ENCODE measurements around the gene IGFBP3. TPM values are rescaled to one million over a fixed set of nuclear protein-coding genes. Genes with fewer than 3 reads are reported as not detected.

Gene IGFBP3
- total RNA-seq, 1 donor from 2014 or later, result 763 TPM

GRCh38 chr7:45930967-45931366 is 9.9 kb upstream of the IGFBP3 start:
- Histone ChIP-seq H3K4me1 (no peaks in the 10 kb centered on the region), H3K27ac (no peak overlapping the region), H3K36me3 (no peaks in the 10 kb centered on the region), H3K27me3 (no peaks in the 10 kb centered on the region), H3K9me3 (peaks cover 0 to 7% of the 10 kb centered on the region in 2 donors), H3K4me3 (no peak overlapping the region)
- intact Hi-C loops (cut with DNase I), result no loop called here
- no peak for TF ChIP-seq CTCF (IDR thresholded peaks at IDR 0.05)
- no peak for DNase-seq (ENCODE audit: low spot score in 2 of 2)

- H3K27me3 ChIP-seq, result no peaks in the 10 kb centered on the region
- no peak overlapping the region for H3K27ac ChIP-seq
- intact Hi-C loops (cut with DNase I), result loop anchor here (10.0 kb wide), 1 partner anchor 827 kb away; no protein-coding TSS in a partner anchor
- H3K36me3 ChIP-seq, result no peaks in the 10 kb centered on the region
- H3K9me3 ChIP-seq, result peaks cover 0 to 7% of the 10 kb centered on the region in 2 donors
- no peak for TF ChIP-seq CTCF (IDR thresholded peaks at IDR 0.05)
- DNase-seq (ENCODE audit: low spot score in 2 of 2), result no peak
- peaks cover 0 to 15% of the 10 kb centered on the region in 2 donors for H3K4me1 ChIP-seq
- H3K4me3 ChIP-seq, result no peak overlapping the region
Measured at GRCh38 chr7:45927721-45928120, 6.6 kb upstream of the IGFBP3 start.

GRCh38 chr7:45924283-45924682 is 3.2 kb upstream of the IGFBP3 start:
- TF ChIP-seq CTCF (IDR thresholded peaks at IDR 0.05), result peak in 1 of 3 experiments; percentile 15
- H3K36me3 ChIP-seq, result no peaks in the 10 kb centered on the region
- no peak overlapping the region for H3K4me3 ChIP-seq
- H3K27me3 ChIP-seq, result no peaks in the 10 kb centered on the region
- peak overlapping the region; percentile 9 to 47 for H3K27ac ChIP-seq
- peak in 1 of 2 donors; percentile 75 for DNase-seq (ENCODE audit: low spot score in 2 of 2)
- intact Hi-C loops (cut with DNase I), result loop anchor here (2.0 to 10.0 kb wide), 3 partner anchors 55 to 831 kb away; no protein-coding TSS in a partner anchor
- H3K4me1 ChIP-seq, result peaks cover 0 to 24% of the 10 kb centered on the region in 2 donors
- H3K9me3 ChIP-seq, result no peaks in the 10 kb centered on the region

- TF ChIP-seq CTCF (IDR thresholded peaks at IDR 0.05), result no peak
- H3K4me1 ChIP-seq, result peaks cover 0 to 29% of the 10 kb centered on the region in 2 donors
- intact Hi-C loops (cut with DNase I), result loop anchor here (1.0 to 10.0 kb wide), 7 partner anchors 55 to 1165 kb away; no protein-coding TSS in a partner anchor
- H3K4me3 ChIP-seq, result no peak overlapping the region
- H3K27ac ChIP-seq, result peak overlapping the region; percentile 9 to 47
- no peaks in the 10 kb centered on the region for H3K36me3 ChIP-seq
- no peak for DNase-seq (ENCODE audit: low spot score in 2 of 2)
- H3K27me3 ChIP-seq, result no peaks in the 10 kb centered on the region
- no peaks in the 10 kb centered on the region for H3K9me3 ChIP-seq
Measured at GRCh38 chr7:45923818-45924217, 2.7 kb upstream of the IGFBP3 start.

- Histone ChIP-seq H3K27me3 (no peaks in the 10 kb centered on the region), H3K4me3 (peak overlapping the region; percentile 18 to 85), H3K27ac (peak overlapping the region in 1 of 2 donors; percentile 65), H3K36me3 (no peaks in the 10 kb centered on the region), H3K9me3 (no peaks in the 10 kb centered on the region), H3K4me1 (peaks cover 0 to 34% of the 10 kb centered on the region in 2 donors)
- DNase-seq (ENCODE audit: low spot score in 2 of 2), result peak in 1 of 2 donors; percentile 82
- peak; percentile 81 to 86 (median 83) for TF ChIP-seq CTCF (IDR thresholded peaks at IDR 0.05)
- intact Hi-C loops (cut with DNase I), result loop anchor here (1.0 to 10.0 kb wide), 6 partner anchors 224 to 1166 kb away; no protein-coding TSS in a partner anchor
Measured at GRCh38 chr7:45923290-45923689, 2.2 kb upstream of the IGFBP3 start.
